ENCODE measurements around the gene AARS2.

Gene AARS2

GRCh38 chr6:44262467-44263353, 50.4 kb downstream of the AARS2 start:
- DNase-seq (ENCODE audit: low spot score), result no peak

GRCh38 chr6:44261581-44261980, 51.6 kb downstream of the AARS2 start:
- DNase-seq (ENCODE audit: low spot score), result no peak

GRCh38 chr6:44260451-44261297, 52.5 kb downstream of the AARS2 start:
- DNase-seq (ENCODE audit: low spot score), result no peak

- DNase-seq (ENCODE audit: low spot score), result no peak
Observed at GRCh38 chr6:44260011-44260410, 53.1 kb downstream of the AARS2 start.

GRCh38 chr6:44258921-44259320, 54.2 kb downstream of the AARS2 start:
- no peak for DNase-seq (ENCODE audit: low spot score)

GRCh38 chr6:44258325-44258863, 54.8 kb downstream of the AARS2 start:
- DNase-seq (ENCODE audit: low spot score), result no peak

GRCh38 chr6:44257753-44258324, 55.3 kb downstream of the AARS2 start:
- DNase-seq (ENCODE audit: low spot score), result no peak

GRCh38 chr6:44257025-44257752, 56.0 kb downstream of the AARS2 start, which contains the start of gene SLC35B2:
SLC35B2 (minus strand) TSS chr6:44257528; CDS start chr6:44257410, 118 bp downstream.
- peak; percentile 67 for DNase-seq (ENCODE audit: low spot score)

GRCh38 chr6:44256775-44257024, 56.4 kb downstream of the AARS2 start:
- no peak for DNase-seq (ENCODE audit: low spot score)

GRCh38 chr6:44255871-44256774, 57.0 kb downstream of the AARS2 start:
- DNase-seq (ENCODE audit: low spot score), result no peak

- DNase-seq (ENCODE audit: low spot score), result no peak
Observed at GRCh38 chr6:44255105-44255808, 57.9 kb downstream of the AARS2 start.

GRCh38 chr6:44254191-44255104, 58.7 kb downstream of the AARS2 start:
- DNase-seq (ENCODE audit: low spot score), result no peak

- no peak for DNase-seq (ENCODE audit: low spot score)
Observed at GRCh38 chr6:44253307-44254101, 59.6 kb downstream of the AARS2 start.

GRCh38 chr6:44251576-44252524, 61.3 kb downstream of the AARS2 start:
- DNase-seq (ENCODE audit: low spot score), result no peak

GRCh38 chr6:44250718-44251123, 62.4 kb downstream of the AARS2 start:
- no peak for DNase-seq (ENCODE audit: low spot score)

- no peak for DNase-seq (ENCODE audit: low spot score)
Observed at GRCh38 chr6:44250067-44250717, 63.0 kb downstream of the AARS2 start.

Measured in HuH-7.5 (cell line).